ENCODE data around the gene MRPL43.
"Not testable (repeated sequence)": the region's sequence is repeated elsewhere in the genome, so short reads cannot be mapped to it uniquely, and the experiment has no call there.

Gene MRPL43

GRCh38 chr10:100986952-100987684, at the start of gene MRPL43, which contains the start of gene TWNK:
Gene MRPL43, minus strand, starts transcription at chr10:100987497. Its CDS starts 54 bp downstream, at chr10:100987443.
Gene TWNK, plus strand, starts transcription at chr10:100987543. Its CDS starts 668 bp downstream, at chr10:100988211.
- Histone ChIP-seq H3K4me1 (ENCODE audit: low read depth, poor library complexity, severe bottlenecking) (peaks cover 26% of the 10 kb centered on the region), H3K4me3 (IDR thresholded peaks at IDR 0.05; ENCODE audit: insufficient read depth, low read depth, low read length) (peak within 1 kb of the TSS; percentile 29), H3K36me3 (ENCODE audit: insufficient read depth) (peaks cover 5% of the 10 kb centered on the region; the same call in 1 of the 2 replicates), H3K79me2 (ENCODE audit: insufficient read depth, low read depth) (peaks cover 36% of the 10 kb centered on the region), H3K4me2 (peak within 1 kb of the TSS; percentile 93), H4K20me1 (ENCODE audit: insufficient read depth) (no peaks in the 10 kb centered on the region), H3K27me3 (ENCODE audit: insufficient read depth, low read depth) (no peaks in the 10 kb centered on the region), H3K27ac (peak within 1 kb of the TSS; percentile 49), H3K9ac (peak within 1 kb of the TSS; percentile 82), H2AFZ (ENCODE audit: low read depth) (peak within 1 kb of the TSS; percentile 94)
- no peak for TF ChIP-seq CTCF (conservative IDR thresholded peaks at IDR 0.05; ENCODE audit: low read depth, low read length)

DNA sequence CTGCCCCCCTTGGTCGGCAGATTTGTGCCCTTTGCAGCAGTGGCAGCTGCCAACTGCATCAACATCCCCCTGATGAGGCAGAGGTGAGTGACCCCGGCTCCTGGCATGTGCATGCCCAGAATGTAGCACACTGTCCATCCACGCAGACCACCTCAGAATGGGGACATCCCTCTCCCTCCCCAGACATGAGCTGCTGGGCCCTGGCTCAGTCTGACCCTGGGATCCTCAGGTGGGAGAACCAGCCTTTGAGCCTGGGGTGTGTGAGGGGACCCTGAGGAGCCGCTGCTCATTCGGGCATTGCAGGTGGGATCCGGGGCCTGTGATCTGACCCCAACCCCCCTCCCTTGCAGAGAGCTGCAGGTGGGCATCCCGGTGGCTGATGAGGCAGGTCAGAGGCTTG, 49.4 kb upstream of the MRPL43 start:
- H3K4me1 ChIP-seq (ENCODE audit: low read depth, poor library complexity, severe bottlenecking): peaks cover 7% of the 10 kb centered on the region
- no peaks in the 10 kb centered on the region for H3K79me2 ChIP-seq (ENCODE audit: insufficient read depth, low read depth)
- no peaks in the 10 kb centered on the region for H3K36me3 ChIP-seq (ENCODE audit: insufficient read depth)
- no peak overlapping the region for H3K27ac ChIP-seq
- peaks cover 2% of the 10 kb centered on the region; the same call in 1 of the 2 replicates for H3K27me3 ChIP-seq (ENCODE audit: insufficient read depth, low read depth)
- no peaks in the 10 kb centered on the region for H4K20me1 ChIP-seq (ENCODE audit: insufficient read depth)
- no peak overlapping the region for H3K9ac ChIP-seq
- no peak overlapping the region for H3K4me2 ChIP-seq
- no peak for TF ChIP-seq CTCF (conservative IDR thresholded peaks at IDR 0.05; ENCODE audit: low read depth, low read length)
- H2AFZ ChIP-seq (ENCODE audit: low read depth): no peak overlapping the region
- no peak overlapping the region for H3K4me3 ChIP-seq (IDR thresholded peaks at IDR 0.05; ENCODE audit: insufficient read depth, low read depth, low read length)

DNA sequence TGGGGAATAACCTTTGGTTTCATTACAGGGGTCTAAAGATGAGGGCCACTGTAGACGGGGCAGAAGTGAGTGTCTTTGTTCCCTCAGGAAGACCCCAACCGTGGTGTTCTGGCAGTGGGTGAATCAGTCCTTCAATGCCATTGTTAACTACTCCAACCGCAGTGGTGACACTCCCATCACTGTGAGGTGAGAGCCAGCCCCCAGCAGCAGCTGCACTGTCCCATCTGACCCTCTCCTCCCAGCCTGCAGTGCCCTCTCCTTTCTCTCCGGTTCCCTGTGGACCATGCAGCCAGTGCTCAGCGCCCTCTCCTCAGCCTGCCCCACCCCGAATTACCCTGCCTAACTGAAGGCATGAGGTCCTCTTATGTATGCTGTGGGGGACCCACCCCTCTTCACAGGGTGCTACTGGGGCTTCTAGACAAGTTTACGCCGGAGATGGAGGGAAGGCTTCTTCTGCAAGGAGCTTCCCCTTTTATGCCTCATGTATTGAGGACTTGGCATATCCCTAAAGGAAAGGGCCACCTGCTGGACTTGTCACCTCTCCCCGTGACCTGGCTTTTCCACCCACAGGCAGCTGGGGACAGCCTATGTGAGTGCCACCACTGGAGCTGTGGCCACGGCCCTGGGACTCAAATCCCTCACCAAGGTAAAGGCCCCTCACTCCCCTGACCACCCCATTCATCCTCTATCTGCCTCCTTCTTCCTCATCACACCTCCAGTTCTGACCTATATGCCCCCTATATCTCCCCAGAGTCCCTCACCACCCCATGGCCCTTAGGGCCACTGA, 48.8 kb upstream of the MRPL43 start:
- no peaks in the 10 kb centered on the region for H4K20me1 ChIP-seq (ENCODE audit: insufficient read depth)
- H3K4me1 ChIP-seq (ENCODE audit: low read depth, poor library complexity, severe bottlenecking): peaks cover 2% of the 10 kb centered on the region
- H3K27me3 ChIP-seq (ENCODE audit: insufficient read depth, low read depth): peaks cover 2% of the 10 kb centered on the region; the same call in 1 of the 2 replicates
- no peak overlapping the region for H3K4me3 ChIP-seq (IDR thresholded peaks at IDR 0.05; ENCODE audit: insufficient read depth, low read depth, low read length)
- H3K27ac ChIP-seq: no peak overlapping the region
- no peaks in the 10 kb centered on the region for H3K79me2 ChIP-seq (ENCODE audit: insufficient read depth, low read depth)
- no peak for TF ChIP-seq CTCF (conservative IDR thresholded peaks at IDR 0.05; ENCODE audit: low read depth, low read length)
- no peak overlapping the region for H3K9ac ChIP-seq
- no peak overlapping the region for H2AFZ ChIP-seq (ENCODE audit: low read depth)
- no peak overlapping the region for H3K4me2 ChIP-seq
- no peaks in the 10 kb centered on the region for H3K36me3 ChIP-seq (ENCODE audit: insufficient read depth)

DNA sequence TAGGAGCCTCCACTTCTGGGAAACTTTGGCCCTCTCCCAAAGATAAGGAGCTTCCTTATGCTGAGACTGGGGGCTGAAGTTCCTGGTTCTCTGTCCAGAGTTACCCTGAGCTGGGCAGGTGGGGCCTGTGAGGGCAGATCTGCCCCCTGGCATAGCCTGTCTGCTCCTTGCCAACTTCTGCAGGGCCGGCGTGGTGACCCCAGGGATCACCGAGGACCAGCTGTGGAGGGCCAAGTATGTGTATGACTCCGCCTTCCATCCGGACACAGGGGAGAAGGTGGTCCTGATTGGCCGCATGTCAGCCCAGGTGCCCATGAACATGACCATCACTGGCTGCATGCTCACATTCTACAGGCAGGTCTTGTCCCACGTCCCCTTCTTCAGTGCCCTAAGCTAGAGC, 48.0 kb upstream of the MRPL43 start:
- no peak overlapping the region for H3K9ac ChIP-seq
- no peaks in the 10 kb centered on the region for H3K36me3 ChIP-seq (ENCODE audit: insufficient read depth)
- TF ChIP-seq CTCF (conservative IDR thresholded peaks at IDR 0.05; ENCODE audit: low read depth, low read length): no peak
- H3K79me2 ChIP-seq (ENCODE audit: insufficient read depth, low read depth): no peaks in the 10 kb centered on the region
- no peak overlapping the region for H2AFZ ChIP-seq (ENCODE audit: low read depth)
- H3K4me1 ChIP-seq (ENCODE audit: low read depth, poor library complexity, severe bottlenecking): no peaks in the 10 kb centered on the region
- no peak overlapping the region for H3K4me3 ChIP-seq (IDR thresholded peaks at IDR 0.05; ENCODE audit: insufficient read depth, low read depth, low read length)
- H4K20me1 ChIP-seq (ENCODE audit: insufficient read depth): no peaks in the 10 kb centered on the region
- no peak overlapping the region for H3K4me2 ChIP-seq
- H3K27me3 ChIP-seq (ENCODE audit: insufficient read depth, low read depth): peaks cover 5% of the 10 kb centered on the region; the same call in 1 of the 2 replicates
- H3K27ac ChIP-seq: no peak overlapping the region

DNA sequence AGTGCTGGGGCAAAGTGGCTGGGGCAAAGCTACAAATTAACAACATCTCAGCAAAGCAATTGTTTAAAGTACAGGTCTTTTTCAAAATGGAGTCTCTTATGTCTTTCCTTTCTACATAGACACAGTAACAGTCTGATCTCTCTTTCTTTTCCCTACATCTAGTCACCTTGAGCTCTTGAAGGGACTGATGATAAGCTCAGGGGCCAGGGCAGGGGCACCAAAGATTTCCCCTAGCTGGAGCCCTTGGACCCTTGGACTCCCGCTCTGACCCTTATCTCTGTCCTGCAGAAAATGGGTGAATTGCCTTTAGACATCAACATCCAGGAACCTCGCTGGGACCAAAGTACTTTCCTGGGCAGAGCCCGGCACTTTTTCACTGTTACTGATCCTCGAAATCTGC, 47.1 kb upstream of the MRPL43 start:
- not testable (repeated sequence) for H3K9ac ChIP-seq; H3K4me1 ChIP-seq (ENCODE audit: low read depth, poor library complexity, severe bottlenecking); H3K36me3 ChIP-seq (ENCODE audit: insufficient read depth); H3K79me2 ChIP-seq (ENCODE audit: insufficient read depth, low read depth); H3K27me3 ChIP-seq (ENCODE audit: insufficient read depth, low read depth); H4K20me1 ChIP-seq (ENCODE audit: insufficient read depth); H3K4me3 ChIP-seq (IDR thresholded peaks at IDR 0.05; ENCODE audit: insufficient read depth, low read depth, low read length); H3K4me2 ChIP-seq; H3K27ac ChIP-seq; H2AFZ ChIP-seq (ENCODE audit: low read depth)

All from KMS-11 (cell line).